ENCODE data around the gene HECTD1.
"Not testable (repeated sequence)": the region's sequence is repeated elsewhere in the genome, so short reads cannot be mapped to it uniquely, and the experiment has no call there.

The HECTD1 gene

DNA sequence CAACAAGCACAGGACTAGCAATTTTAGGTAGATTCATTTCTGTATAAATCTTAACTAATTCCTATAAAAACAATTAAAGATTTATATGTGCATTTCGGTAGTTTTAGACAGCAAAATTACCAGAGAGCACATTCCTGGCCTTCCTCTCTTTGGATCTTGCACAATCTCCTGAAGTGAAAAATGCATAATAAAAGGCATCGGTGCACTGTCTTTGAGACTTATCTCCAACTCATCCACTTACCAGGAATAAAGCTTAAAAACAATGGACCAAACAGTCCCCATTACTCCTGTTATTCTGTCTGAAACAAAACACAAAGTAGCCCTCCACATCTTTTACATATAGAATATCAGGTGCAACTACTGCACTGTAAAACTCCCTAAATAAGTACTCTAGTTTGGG is 69.3 kb downstream of the HECTD1 start:
- DNase-seq = no peak

DNA sequence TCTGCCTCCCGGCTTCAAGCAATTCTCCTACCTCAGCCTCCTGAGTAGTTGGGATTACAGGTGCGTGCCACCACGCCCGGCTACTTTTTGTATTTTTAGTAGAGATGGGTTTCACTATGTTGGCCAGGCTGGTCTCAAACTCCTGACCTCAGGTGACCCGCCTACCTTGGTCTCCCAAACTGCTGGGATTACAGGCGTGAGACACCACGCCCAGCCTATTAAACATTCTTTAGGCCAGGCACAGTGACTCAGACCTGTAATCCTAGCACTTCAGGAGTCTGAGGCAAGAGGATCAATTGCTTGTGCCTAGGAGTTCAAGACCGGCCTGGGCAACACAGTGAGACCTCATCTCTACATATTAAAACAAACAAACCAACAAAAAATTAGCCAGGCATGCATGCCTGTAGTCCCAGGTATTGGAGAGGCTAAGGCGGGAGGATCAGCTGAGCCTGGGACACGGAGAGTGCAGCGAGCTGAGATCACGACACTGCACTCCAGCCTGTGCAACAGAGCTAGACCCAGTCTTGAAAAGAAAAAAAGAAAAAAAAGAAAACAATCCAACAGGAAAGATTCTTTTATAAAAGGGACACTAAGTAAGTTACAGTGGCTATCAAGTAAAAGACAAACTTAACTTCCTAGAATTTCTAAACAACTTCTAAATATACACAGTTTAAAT is 70.2 kb downstream of the HECTD1 start:
- no peak for DNase-seq

DNA sequence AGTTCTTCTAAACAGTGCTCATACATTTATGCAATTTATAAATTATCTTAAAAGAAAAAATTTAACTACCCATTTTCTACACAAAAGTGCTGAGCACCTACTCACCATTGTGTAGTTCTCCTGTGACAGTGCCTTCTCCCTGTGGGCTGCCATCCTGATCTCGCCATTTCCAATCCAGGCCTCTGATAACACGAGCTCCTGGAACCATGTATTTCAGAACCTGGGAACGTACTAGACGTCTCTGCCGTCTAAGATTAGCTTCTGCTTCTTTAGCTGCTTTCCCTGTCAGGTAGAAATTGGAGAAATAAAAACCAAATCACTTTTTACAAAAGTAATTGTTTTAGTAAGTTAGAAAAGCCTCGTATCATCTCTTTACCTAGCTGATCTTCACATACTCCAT is 74.5 kb downstream of the HECTD1 start:
- DNase-seq = no peak

DNA sequence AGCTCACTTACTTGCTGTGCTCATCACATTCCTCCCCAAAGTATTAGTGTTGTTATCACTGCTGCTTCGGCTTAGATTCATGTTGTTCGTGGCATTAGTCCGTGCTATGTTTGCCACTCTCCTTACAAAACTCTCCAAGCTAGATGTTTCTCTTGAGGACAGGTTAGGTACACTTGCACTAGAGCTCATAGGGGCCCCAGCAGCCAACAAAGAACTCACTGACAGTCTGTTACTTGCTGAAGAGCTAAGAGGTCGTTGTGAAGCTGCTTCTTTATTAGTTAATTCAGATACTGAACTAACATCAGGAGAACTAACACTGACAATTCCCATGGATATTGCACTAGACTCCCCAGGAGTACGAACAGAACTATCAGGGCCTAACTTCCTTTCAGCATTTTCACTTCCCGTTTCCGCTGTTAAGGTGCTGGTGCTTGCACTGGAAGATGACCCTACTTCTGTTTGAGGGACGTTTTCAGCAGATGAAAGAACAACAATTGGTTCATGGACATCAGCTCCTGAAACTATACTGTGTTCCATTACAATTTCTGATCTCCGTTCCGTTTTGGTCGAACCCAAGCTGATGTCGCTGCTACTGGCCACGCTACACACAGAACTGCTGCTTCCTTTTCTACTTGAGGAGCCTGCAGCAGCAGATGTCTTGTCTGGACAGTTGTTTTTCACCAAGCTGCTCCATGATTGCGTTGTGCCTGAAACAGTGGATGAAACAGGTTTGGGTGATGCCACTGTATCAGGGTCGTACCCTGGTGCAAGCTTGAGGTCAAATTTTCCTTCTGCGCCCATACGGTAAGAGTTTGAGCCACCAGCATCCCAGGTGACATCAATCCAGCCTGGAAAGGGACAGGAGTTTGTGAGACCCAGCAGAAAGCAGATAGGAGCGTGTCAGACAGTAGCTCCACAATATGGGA is 78.7 kb downstream of the HECTD1 start:
- DNase-seq = no peak

DNA sequence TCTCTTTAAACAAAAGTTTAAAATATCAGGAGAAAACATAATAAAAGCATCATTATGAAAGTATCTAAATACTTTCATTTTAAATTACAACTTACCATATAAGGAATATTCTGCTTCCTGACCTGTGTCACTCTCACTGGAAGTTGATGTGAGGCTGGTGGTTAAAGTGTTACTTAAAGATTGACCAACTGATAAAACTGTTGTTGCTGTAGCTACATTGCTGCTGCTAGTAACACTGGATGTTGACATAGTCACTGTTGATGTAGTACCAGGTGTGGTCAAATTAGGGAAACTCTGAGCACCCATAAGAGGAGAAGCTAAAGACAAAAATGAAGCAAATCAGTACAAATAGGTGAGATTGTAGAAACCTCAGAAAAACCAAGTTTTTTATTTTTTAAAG is 79.9 kb downstream of the HECTD1 start:
- no peak for DNase-seq

DNA sequence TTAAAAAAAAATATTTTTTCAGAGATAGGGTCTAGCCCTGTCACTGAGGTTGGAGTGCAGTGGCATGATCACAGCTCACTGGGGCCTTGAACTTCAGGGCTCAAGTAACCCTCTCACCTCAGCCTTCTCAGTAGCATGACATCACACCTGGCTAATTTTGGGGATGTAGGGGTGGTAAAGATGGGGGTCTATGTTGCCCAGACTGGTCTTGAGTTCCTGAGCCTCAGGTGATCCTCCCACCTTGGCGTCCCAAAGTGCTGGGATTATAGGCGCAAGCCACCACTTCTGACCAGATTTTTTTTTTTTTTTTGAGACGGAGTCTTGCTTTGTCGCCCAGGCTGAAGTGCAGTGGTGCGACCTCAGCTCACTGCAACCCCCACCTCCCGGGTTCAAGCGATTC is 80.9 kb downstream of the HECTD1 start:
- DNase-seq = no peak

DNA sequence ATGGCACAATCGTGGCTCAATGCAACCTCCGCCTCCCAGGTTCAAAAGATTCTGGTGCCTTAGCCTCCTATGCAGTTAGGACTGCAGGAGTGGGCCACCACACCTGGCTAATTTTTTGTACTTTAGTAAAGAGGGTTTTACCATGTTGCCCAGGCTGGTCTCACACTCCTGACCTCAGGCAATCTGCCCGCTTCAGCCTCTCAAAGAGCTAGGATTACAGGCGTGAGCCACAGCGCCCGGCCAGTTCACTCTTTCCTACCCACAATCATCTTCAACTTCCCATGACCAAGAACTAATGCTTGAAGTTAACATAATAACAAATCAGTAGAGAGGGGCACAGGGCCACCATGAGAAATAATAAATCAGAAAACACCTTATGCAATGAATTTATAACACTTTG is 82.4 kb downstream of the HECTD1 start:
- DNase-seq = no peak

DNA sequence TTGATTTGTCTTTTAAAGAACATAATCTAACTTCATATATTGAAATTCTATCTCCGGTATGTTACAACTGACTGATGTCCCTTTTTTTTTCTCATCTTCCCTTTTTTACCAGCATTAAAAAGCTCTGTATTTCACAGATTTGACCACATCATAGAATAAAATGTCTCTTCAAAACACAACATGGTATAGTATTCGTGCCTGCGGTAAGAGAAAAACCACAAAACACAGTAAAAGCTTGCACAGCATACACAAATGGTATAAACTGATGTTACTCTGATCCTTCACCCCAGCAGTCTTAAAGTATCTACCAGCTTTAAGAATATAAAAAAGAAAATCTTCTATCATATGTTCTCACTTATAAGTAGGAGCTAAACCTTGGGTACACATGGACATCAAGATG is 83.4 kb downstream of the HECTD1 start:
- DNase-seq = no peak

DNA sequence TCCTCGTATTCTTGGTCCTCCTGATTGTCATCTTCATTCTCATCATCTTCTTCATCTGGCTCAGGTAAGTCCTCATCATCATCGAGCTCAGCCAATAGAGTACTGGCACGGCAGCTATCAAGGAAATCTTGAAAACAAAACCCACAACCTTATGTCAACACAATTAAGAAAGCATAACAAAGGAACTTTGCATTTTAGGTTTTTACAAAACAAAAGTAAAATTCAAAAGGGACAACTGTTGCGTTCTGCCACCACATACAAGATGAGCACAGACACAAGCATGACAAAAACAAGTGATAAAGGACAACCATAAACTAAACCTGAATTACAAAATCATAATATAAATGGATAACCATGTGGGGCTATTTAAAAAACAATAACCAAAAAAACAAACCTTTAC is 84.7 kb downstream of the HECTD1 start:
- no peak for DNase-seq

DNA sequence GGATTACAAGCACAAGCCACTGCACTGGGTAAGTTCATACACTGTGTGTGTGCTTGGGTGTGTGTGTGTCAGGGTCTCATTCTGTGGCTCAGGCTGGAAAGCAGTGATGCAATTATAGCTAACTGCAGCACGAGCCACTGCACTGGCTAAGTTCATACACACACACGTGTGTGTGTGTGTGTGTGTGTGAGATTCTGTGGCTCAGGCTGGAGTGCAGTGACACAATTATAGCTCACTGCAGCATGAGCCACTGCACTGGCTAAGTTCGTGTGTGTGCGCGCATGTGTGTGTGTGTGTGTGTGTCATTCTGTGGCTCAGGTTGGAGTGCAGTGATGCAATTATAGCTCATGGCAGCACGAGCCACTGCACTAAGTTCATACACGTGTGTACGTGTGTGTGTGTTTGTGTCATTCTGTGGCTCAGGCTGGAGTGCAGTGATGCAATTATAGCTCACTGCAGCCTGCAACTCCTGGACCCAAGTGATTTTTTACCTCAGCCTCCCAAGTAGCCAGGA is 85.4 kb downstream of the HECTD1 start:
- DNase-seq = no peak

DNA sequence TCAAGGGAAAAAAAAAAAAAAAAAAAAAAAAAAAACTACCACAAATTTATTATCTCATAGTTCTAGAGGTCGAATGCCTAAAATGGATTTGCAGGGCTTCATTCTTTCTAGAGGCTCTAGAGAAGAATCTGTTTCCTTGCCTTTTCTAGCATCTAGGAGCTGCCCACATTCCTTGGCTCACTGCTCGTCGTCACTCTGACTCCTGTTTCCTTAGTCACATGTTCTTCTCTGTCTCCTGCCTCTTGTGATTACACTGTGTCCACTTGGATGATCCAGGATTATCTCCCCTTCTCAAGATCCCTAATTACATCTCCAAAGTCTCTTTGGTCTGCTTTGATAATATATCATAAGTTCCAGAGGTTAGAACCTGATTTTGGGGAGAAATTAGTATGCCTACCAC is 88.7 kb downstream of the HECTD1 start:
- no peak for DNase-seq

DNA sequence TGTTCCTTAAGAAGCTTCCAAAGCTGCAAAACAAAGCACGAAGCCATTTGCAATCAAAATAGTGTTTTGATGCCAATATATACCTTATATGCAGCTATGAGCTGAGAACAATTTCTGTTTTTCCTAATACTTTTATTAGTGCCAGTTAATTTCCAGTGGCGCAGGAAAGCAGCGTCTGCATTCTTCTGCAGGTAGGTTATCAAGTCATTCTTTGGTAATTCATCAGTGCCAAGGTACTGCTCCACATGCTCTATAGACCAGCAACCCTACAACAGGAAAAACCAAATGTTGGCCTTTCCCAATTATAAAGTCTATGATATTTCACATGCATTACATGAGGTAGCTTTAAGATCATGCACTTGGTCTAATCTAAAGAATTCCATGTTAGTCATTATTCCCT is 93.8 kb downstream of the HECTD1 start:
- no peak for DNase-seq

DNA sequence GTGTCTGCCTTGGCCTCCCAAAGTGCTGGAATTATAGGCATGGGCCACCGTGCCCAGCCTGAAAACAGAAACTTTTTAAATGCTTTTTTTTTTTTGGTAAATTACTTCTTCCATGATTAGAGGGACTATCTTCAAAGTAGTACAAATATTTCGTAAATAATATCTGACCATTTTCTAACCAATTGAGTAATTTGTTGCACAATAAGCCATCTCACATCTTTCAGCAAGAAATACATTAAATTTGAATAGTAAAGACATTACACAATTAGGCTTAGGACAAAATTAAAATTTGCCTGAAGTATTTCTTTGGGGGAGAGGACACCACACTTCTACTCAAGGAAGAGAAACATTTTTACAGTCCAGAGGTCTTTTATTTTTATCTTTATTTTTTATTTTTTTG is 96.7 kb downstream of the HECTD1 start:
- no peak for DNase-seq

DNA sequence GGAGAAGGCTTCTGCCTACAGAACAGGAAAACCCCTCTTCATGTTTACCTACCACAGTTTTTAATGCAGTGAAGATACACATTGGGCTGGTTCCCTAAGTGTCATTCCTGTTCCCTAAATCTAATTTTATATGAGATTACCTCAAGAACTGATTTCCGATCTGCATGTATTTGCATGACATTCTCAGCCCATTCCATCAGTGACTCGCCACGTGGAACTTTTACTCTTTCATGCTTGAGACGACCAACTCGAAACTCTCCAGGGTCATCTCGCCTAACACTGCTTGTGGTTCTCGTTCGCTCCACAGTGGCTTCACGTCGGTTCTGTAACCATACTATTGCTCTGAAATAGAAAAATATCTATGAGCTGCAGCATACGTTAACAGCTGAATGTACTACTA is 98.3 kb downstream of the HECTD1 start:
- DNase-seq = no peak

DNA sequence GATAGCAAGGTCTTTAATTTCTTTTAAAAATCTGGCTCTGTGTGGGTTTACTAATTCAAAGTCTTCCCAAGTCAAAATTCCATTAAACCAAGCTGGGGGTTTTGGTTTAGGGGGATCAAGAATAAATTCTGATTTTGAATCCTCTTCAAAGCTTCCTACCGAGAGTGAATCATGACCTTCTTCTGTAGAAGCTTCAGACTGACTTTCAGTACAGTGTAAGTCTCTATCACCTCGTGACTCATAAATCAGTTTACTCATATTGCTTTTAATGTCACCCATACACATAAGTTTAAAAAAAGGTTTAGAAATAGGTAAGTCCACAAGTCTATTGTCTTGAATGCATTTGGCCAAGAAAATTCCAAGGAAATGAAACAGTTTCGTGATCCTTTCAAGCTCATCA is 100.8 kb downstream of the HECTD1 start:
- no peak for DNase-seq

DNA sequence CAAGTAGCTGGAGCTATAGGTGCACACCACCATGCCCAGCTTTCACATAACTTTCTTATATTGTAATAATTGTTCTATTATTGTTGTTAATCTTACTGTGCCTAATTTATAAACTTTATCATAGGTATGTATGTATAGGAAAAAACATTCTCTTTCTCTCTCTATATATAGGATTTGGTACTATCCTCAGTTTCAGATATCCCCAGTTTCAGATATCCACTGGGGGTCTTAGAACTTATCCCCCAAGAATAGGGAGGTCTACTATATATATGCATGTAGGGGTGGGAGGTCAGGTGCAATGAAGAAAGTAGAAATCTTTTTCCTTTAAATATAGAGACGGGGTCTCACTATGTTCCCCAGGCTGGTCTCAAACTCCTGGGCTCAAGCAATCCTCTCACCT is 110.5 kb downstream of the HECTD1 start:
- no peak for DNase-seq

DNA sequence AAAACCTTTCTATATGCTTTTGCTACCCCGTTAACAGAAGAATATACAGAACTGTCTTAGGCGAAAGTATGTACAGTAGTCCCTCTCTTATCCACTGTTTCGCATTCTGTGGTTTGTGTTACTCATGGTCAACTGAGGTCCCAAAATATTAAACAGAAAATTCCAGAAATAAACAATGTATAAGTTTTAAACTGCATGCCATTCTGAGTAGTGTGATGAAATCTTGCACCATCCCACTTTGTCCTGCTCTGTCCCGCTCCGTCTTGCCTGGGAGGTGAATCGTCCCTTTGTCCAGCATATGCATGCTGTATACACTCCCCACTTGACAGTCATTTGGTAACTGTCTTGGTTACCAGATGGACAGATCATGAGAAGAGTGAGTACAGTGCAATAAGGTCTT is 111.3 kb downstream of the HECTD1 start:
- no peak for DNase-seq

DNA sequence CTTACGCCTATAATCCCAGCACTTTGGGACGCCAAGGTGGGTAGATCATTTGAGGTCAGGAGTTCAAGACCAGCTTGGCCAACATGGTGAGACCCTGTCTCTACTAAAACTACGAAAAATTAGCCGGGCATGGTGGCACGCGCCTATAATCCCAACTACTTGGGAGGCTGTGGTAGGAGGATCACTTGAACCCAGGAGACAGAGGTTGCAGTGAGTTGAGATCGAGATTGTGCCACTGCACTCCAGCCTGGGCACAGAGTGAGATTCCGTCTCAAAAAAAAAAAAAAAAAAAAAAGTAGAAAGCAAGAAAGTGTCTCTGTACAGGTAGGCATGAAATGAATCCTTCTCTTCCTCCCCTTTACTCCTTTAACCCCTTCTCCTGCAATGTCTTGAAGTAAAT is 111.8 kb downstream of the HECTD1 start:
- not testable (repeated sequence) for DNase-seq

DNA sequence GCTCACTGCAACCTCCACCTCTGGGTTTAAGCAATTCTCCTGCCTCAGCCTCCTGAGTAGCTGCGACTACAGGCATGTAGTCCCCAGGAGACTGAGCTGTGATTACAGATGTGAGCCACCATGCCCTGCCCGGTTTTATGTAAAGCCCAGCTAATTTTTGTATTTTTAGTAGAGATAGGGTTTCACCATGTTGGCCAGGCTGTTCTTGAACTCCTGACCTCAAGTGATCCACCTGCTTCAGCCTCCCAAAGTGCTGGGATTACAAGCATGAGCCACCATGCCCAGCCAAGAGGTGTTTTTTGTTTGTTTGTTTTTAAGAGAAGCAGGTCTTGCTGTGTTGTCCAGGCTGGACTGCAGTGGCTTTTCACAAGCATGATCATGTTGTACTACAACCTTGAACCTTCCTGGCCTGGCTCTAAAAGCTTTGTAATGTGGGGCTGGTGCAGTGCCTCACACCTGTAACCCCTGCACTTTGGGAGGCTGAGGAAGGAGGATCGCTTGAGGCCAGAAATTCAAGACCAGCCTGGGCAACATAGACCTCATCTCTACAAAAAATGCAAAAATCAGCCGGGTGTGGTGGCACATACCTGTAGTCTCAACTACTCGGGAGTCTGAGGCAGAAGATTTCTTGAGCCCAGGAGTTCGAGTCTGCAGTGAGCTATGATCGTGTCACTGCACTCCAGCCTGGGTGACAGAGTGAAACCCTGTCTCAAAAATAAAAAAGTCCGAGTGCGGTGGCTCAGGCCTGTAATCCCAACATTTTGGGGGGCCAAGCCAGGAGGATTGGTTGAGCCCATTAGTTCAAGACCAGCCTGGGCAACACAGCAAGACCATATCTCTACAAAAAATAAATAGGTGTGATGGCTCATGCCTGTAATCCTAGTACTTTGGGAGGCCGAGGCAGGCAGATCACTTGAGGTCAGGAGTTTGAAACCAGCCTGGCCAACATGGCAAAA is 113.4 kb downstream of the HECTD1 start:
- not testable (repeated sequence) for DNase-seq

DNA sequence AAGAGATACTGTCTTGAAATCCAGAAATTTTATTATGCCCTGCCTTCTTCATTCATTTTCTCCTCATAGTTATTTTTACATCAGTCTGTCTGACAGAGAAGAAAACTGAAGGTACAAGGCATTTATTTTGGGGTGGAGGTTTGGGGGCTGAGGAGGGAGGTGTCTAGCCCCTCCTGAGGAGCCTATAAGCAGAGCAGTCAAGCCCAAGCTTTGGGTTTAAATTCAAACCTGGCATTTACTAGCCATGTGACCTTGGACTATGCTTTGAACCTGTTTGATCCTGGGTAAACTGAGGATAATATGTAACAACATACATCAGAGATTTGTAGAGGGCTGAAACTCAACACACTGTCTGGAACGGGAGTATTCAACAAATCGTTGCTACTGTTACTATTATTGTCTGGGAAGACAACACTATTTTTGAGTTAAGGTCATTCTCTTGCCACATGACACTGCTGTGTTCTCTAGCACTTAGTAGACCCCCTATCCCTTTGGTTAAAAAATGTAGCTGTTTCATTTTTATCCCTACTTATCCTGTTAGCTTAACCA is 115.4 kb downstream of the HECTD1 start:
- DNase-seq = no peak

DNA sequence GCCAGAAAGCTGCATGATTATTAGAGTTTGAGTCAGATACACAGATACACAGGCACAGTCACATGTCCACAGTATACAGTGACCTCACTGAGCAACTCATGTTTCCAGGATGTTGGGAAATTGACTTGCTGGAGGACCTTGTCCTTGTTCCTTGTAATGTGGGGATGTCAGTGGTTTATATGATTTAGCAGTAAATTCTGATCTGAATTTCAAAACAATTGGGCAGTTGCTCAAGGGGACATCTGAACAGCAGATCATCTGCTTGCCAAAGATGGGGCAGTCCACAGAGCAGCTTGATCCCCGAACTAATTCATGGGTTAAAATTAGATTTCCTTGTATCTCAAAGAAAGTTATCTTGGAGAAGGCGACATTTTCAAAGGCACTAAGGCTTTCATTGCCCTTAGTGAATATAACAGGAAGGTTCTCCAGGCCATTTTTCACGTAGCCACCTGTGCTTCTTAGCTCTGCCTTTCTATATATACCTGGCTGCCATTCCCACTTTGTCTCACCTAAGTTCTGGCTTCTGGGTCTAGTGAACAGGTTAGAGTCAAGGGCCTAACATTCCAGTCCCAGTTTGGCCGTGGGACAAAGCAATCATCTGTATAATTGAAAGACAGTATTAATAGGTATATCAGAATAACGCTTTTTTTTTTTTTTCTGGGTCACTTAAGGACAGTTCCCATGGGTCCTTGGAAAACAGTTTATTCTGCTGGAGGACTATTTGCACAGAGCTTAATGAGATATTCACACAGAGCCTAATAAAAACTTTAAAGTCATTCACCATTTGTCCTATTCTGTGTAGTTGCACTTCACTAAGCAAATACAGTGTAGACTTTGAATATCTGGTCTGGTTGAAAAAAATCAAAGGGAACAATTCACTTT is 116.5 kb downstream of the HECTD1 start:
- no peak for DNase-seq

DNA sequence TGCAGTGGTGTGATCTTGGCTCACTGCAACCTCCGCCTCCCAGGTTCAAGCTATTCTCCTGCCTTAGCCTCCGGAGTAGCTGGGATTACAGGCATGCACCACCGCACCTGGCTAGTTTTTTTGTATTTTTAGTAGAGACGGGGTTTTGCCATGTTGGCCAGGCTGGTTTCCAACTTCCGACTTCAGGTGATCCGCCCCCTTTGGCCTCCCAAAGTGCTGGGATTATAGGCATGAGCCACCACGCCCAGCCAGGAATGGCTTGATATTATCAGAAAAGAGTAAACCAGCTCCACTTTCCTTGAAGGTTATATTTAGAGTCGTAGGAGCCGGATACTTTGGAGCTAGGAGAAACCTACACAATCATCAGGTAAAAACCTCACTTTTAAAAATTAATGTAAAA is 121.1 kb downstream of the HECTD1 start:
- DNase-seq = not testable (repeated sequence)

Measured in activated naive CD4-positive, alpha-beta T cell (primary cell).